Glutamatergic neuron (in vitro differentiated cells): ENCODE measurements around the gene DCLK1. TPM values are rescaled to one million over a fixed set of nuclear protein-coding genes. Genes with fewer than 3 reads are reported as not detected.
"Not testable (repeated sequence)": the region's sequence is repeated elsewhere in the genome, so short reads cannot be mapped to it uniquely, and the experiment has no call there.

Experiments
- DNase-seq: peaks from one replicate; pipeline ENCODE4 v3.0.0; 2022
- H3K27ac Mint-ChIP-seq: one replicate; pipeline ENCODE4 v1.8.0; 2020; ENCODE audit warnings: mild to moderate bottlenecking, mixed read lengths, inconsistent platforms; ENCODE audit not compliant: unreplicated experiment
- H3K27me3 Mint-ChIP-seq: one replicate; pipeline ENCODE4 v1.8.0; 2020; ENCODE audit warnings: mild to moderate bottlenecking, moderate library complexity, mixed read lengths, inconsistent platforms; ENCODE audit not compliant: unreplicated experiment
- H3K36me3 Mint-ChIP-seq: one replicate; pipeline ENCODE4 v1.8.0; 2020; ENCODE audit warnings: mild to moderate bottlenecking, mixed read lengths, inconsistent platforms; ENCODE audit not compliant: unreplicated experiment
- H3K4me1 Mint-ChIP-seq: one replicate; pipeline ENCODE4 v1.8.0; 2020; ENCODE audit warnings: mild to moderate bottlenecking, low read depth, mixed read lengths, inconsistent platforms; ENCODE audit not compliant: unreplicated experiment
- H3K4me3 Mint-ChIP-seq: one replicate; pipeline ENCODE4 v1.8.0; 2020; ENCODE audit warnings: mild to moderate bottlenecking, mixed read lengths, inconsistent platforms; ENCODE audit not compliant: unreplicated experiment
- H3K9me3 Mint-ChIP-seq: one replicate; pipeline ENCODE4 v1.8.0; 2020; ENCODE audit warnings: mild to moderate bottlenecking, moderate library complexity, mixed read lengths, inconsistent platforms; ENCODE audit not compliant: unreplicated experiment
- total RNA-seq: library from RNA; stranded (reverse); fragmentation: NEBNext Ultra II Directional; extraction: Animal tissue kit (Norgen Biotek cat#: 25700); gene quantifications from one replicate; pipeline ENCODE4 v1.2.1, GENCODE V29; 2021; ENCODE audit not compliant: unreplicated experiment
- TF ChIP-seq, protein P1 (sequence below): fragments of 200-600 bp; sonication (generic); IDR thresholded peaks from one replicate; pipeline ENCODE4 v1.5.0; 2021; ENCODE audit not compliant: partially characterized antibody, unreplicated experiment

Gene DCLK1
- total RNA-seq, 1 donor from 2014 or later: 63.9 TPM

DNA sequence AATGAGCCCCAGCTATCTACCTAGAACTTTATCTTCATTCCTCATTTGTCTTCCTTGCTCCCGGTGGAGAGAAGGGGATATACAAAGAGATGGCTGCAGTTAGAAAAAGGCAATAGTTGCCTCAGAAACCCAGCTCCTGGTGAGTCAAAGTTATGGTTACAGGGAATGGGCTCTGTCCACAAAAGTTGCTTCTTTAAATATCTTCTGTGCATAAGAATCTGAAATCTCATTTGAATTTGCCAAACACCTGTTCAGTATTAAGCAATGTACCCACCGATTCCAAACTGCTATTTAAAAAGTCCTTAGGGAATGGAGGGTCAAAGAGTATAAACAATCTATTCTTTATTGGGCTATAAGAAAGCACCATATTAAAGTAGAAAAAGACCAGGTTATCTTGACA is 48.4 kb downstream of the DCLK1 start:
- DNase-seq: no peak
- TF ChIP-seq, protein P1, sequence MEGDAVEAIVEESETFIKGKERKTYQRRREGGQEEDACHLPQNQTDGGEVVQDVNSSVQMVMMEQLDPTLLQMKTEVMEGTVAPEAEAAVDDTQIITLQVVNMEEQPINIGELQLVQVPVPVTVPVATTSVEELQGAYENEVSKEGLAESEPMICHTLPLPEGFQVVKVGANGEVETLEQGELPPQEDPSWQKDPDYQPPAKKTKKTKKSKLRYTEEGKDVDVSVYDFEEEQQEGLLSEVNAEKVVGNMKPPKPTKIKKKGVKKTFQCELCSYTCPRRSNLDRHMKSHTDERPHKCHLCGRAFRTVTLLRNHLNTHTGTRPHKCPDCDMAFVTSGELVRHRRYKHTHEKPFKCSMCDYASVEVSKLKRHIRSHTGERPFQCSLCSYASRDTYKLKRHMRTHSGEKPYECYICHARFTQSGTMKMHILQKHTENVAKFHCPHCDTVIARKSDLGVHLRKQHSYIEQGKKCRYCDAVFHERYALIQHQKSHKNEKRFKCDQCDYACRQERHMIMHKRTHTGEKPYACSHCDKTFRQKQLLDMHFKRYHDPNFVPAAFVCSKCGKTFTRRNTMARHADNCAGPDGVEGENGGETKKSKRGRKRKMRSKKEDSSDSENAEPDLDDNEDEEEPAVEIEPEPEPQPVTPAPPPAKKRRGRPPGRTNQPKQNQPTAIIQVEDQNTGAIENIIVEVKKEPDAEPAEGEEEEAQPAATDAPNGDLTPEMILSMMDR: no peak
- Mint-ChIP-seq H3K4me3 (no peak overlapping the region), H3K36me3 (peaks cover 5% of the 10 kb centered on the region), H3K9me3 (peaks cover 3% of the 10 kb centered on the region), H3K27ac (no peak overlapping the region), H3K4me1 (peaks cover 11% of the 10 kb centered on the region), H3K27me3 (no peaks in the 10 kb centered on the region)

DNA sequence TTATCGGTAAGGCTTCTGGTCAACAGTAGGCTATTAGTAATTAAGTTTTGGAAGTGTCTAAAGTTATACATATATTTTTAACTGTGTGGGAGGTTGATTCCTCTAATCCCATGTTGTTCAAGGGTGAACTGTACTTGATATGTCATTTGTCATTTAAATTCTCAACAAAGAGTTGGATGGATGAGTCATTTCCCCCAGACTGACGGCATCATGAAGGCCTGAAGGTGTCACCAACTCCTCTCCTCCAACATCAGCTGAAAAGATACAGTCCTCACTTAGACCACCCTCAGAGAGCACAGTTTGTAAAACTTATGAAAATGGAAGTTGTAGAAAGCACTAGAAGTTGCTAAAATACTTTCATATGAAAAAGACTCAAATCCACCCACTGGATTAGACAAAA is 48.8 kb downstream of the DCLK1 start:
- Mint-ChIP-seq H3K36me3 (peaks cover 5% of the 10 kb centered on the region), H3K27me3 (no peaks in the 10 kb centered on the region), H3K9me3 (peaks cover 3% of the 10 kb centered on the region), H3K4me1 (peaks cover 11% of the 10 kb centered on the region), H3K27ac (no peak overlapping the region), H3K4me3 (no peak overlapping the region)
- DNase-seq: no peak
- TF ChIP-seq, protein P1: no peak

DNA sequence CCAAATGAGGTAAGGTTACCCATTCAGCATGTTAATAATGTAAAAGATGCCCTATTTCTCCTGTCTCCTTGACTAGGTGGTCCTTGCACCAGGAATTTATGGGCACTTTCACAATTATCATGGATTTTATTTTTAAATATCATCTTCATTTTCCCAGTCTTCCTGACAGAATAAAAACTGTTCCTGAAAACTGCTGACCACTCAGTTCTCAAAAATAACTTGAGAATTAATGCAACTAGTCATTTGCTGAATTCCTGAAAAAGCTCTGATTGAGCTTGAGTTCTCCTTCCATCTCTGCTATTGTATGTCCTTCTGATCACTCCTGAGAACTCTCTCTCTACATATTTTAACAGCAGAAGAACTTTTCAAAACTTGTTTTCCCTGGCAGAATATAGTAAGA is 55.0 kb downstream of the DCLK1 start:
- H3K27me3 Mint-ChIP-seq: no peaks in the 10 kb centered on the region

DNA sequence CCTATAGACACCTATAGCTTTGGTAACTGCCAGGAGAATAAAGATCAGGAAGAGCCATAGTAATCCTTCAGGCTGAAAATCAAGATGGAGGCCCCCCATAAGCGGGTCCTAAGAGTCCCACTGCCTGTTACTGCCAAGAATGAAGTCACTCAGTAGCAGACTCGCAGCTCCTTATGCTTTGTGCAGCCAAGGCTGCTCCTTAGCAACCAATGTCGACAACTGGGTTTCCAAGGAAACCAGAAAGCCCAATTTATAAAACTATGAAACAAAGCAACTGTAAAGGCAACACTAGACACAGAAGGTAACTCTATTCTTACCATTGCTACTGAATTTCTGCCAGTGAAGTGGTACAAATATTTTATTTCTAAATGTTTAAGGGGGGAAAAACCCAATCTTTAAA is 56.5 kb downstream of the DCLK1 start:
- no peaks in the 10 kb centered on the region for H3K27me3 Mint-ChIP-seq
- H3K4me1 Mint-ChIP-seq: no peaks in the 10 kb centered on the region

More for the DNA sequence above, 55.0 kb downstream of the DCLK1 start:
- Mint-ChIP-seq H3K27ac (no peak overlapping the region), H3K9me3 (peaks cover 3% of the 10 kb centered on the region), H3K36me3 (peaks cover 5% of the 10 kb centered on the region), H3K4me1 (no peaks in the 10 kb centered on the region), H3K4me3 (no peak overlapping the region)
- TF ChIP-seq, protein P1: no peak
- DNase-seq: no peak

DNA sequence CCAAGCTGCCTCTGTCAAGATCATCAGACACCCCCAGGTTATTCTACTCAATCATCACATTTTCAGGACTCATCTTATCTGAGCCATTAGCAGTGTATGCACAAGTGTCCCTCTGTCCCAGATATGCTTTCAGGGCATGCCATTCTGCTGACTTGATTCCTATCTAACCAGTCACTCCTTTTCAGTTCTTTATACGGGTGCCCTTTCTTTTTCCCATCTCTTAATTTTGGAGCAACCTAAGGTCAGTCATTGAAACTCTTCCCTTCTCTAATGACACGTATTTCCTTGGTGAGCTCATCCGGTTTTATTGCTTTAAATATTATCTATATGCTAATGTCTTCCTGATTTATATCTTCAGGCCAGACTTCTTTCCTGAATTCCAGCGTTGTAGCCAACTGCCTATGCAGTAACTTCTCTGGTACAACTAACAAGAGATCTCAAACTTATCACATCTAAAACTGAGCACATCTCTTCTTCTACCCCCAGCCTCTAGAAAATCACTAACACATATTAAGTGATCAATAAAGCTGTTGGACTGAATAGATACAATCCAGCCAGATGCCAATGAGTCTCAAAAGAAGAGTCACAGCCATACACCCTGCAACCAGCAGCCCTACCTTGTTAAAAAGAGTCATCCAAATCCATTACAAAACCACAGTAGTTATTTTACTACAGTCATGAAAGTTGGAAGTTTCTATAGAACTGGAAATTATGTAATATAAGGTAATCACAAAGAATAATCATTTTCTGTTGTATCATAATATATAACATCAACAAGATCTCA is 58.8 kb downstream of the DCLK1 start:
- H3K36me3 Mint-ChIP-seq: no peaks in the 10 kb centered on the region
- no peaks in the 10 kb centered on the region for H3K27me3 Mint-ChIP-seq
- TF ChIP-seq, protein P1: no peak
- no peaks in the 10 kb centered on the region for H3K9me3 Mint-ChIP-seq
- no peak overlapping the region for H3K4me3 Mint-ChIP-seq
- DNase-seq: no peak
- peaks cover 3% of the 10 kb centered on the region for H3K4me1 Mint-ChIP-seq
- no peak overlapping the region for H3K27ac Mint-ChIP-seq

More for the DNA sequence above, 56.5 kb downstream of the DCLK1 start:
- no peak overlapping the region for H3K4me3 Mint-ChIP-seq
- TF ChIP-seq, protein P1: no peak
- DNase-seq: no peak
- no peaks in the 10 kb centered on the region for H3K36me3 Mint-ChIP-seq
- H3K9me3 Mint-ChIP-seq: peaks cover 3% of the 10 kb centered on the region
- no peak overlapping the region for H3K27ac Mint-ChIP-seq

DNA sequence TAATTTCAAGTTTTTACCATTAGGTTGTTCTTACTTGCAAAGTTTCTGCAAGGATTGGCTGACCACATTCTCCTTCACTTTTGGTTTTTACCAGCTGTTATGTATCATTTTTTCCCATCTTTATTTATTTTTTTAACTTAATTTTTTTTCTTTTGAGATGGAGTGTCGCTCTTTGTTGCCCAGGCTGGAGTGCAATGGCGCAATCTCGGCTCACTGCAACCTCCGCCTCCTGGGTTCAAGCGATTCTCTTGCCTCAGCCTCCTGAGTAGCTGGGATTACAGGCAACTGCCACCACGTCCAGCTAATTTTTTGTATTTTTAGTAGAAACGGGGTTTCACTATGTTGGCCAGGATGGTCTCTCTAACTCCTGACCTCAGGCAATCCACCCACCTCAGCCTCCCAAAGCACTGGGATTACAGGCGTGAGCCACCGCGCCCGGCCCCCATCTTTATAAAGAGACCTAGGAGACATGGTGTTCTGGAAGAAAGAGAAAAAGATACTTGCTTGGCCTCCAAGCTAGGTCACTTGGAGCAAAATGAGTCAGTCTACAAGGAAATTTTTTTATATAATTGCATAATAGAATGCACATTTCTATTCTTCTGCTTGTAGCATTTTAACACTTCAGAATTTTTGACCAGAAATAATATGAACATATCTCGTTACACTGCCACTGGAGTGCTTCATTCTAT is 60.5 kb downstream of the DCLK1 start:
- not testable (repeated sequence) for H3K4me3 Mint-ChIP-seq, H3K9me3 Mint-ChIP-seq, H3K36me3 Mint-ChIP-seq, H3K4me1 Mint-ChIP-seq, H3K27ac Mint-ChIP-seq, H3K27me3 Mint-ChIP-seq, DNase-seq
